Measurements from ENCODE around the gene HOXA7. TPM values are rescaled to one million over a fixed set of nuclear protein-coding genes. Genes with fewer than 3 reads are reported as not detected.

Gene HOXA7
- total RNA-seq, 4 donors from 2014 or later, result 8.7 to 16.9 (median 11.3) TPM

GRCh38 chr7:27196287-27196767, 39.9 kb upstream of the HOXA7 start:
- DNase-seq (ENCODE audit: low spot score in 2 of 2), result peak; percentile 87 to 98
- 1 to 3% methylated on average over 6 of the region's 6 CpGs for WGBS, 2 donors
- Histone ChIP-seq H3K9me3 (no peaks in the 10 kb centered on the region), H3K27ac (no peak overlapping the region), H3K36me3 (no peaks in the 10 kb centered on the region), H3K4me1 (peaks cover 0 to 54% (median 29%) of the 10 kb centered on the region in 4 donors), H3K27me3 (peaks cover 7 to 87% of the 10 kb centered on the region in 2 donors), H3K4me3 (no peak overlapping the region)
- TF ChIP-seq, protein P1, sequence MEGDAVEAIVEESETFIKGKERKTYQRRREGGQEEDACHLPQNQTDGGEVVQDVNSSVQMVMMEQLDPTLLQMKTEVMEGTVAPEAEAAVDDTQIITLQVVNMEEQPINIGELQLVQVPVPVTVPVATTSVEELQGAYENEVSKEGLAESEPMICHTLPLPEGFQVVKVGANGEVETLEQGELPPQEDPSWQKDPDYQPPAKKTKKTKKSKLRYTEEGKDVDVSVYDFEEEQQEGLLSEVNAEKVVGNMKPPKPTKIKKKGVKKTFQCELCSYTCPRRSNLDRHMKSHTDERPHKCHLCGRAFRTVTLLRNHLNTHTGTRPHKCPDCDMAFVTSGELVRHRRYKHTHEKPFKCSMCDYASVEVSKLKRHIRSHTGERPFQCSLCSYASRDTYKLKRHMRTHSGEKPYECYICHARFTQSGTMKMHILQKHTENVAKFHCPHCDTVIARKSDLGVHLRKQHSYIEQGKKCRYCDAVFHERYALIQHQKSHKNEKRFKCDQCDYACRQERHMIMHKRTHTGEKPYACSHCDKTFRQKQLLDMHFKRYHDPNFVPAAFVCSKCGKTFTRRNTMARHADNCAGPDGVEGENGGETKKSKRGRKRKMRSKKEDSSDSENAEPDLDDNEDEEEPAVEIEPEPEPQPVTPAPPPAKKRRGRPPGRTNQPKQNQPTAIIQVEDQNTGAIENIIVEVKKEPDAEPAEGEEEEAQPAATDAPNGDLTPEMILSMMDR (IDR thresholded peaks at IDR 0.05), result peak; percentile 55 to 82 (median 77)
- no peak for TF ChIP-seq POLR2A (IDR thresholded peaks at IDR 0.05)
- peak in 1 of 2 donors; percentile 23 for TF ChIP-seq EP300 (IDR thresholded peaks at IDR 0.05)

- Histone ChIP-seq H3K27me3 (peaks cover 7 to 90% of the 10 kb centered on the region in 2 donors), H3K4me1 (peaks cover 0 to 39% (median 19%) of the 10 kb centered on the region in 4 donors), H3K4me3 (no peak overlapping the region), H3K9me3 (no peaks in the 10 kb centered on the region), H3K27ac (no peak overlapping the region), H3K36me3 (no peaks in the 10 kb centered on the region)
- no peak for TF ChIP-seq POLR2A (IDR thresholded peaks at IDR 0.05)
- TF ChIP-seq, protein P1 (IDR thresholded peaks at IDR 0.05), result no peak
- no peak for TF ChIP-seq EP300 (IDR thresholded peaks at IDR 0.05)
- 49 to 55% methylated on average over 9 of the region's 9 CpGs for WGBS, 2 donors
- no peak for DNase-seq (ENCODE audit: low spot score in 2 of 2)
These were observed 38.4 kb upstream of the HOXA7 start for GRCh38 chr7:27194686-27195379.

- DNase-seq (ENCODE audit: low spot score in 2 of 2), result no peak
These were observed 37.5 kb upstream of the HOXA7 start for GRCh38 chr7:27194002-27194352.

GRCh38 chr7:27193335-27194001, 37.0 kb upstream of the HOXA7 start:
- peaks cover 0 to 38% (median 23%) of the 10 kb centered on the region in 4 donors for H3K4me1 ChIP-seq
- TF ChIP-seq, protein P1 (IDR thresholded peaks at IDR 0.05), result no peak
- peak overlapping the region in 3 of 4 donors; percentile 19 to 51 (median 43) for H3K4me3 ChIP-seq
- peak overlapping the region in 1 of 4 donors; percentile 87 for H3K27ac ChIP-seq
- peaks cover 7 to 94% of the 10 kb centered on the region in 2 donors for H3K27me3 ChIP-seq
- H3K9me3 ChIP-seq, result no peaks in the 10 kb centered on the region
- no peaks in the 10 kb centered on the region for H3K36me3 ChIP-seq
- peak in 1 of 2 donors; percentile 12 for DNase-seq (ENCODE audit: low spot score in 2 of 2)
- WGBS, 2 donors, result 37 to 46% methylated on average over 28 to 29 of the region's 29 CpGs

More at GRCh38 chr7:27194002-27194352, 37.5 kb upstream of the HOXA7 start:
- TF ChIP-seq, protein P1 (IDR thresholded peaks at IDR 0.05), result no peak
- TF ChIP-seq POLR2A (IDR thresholded peaks at IDR 0.05), result no peak
- no peak for TF ChIP-seq EP300 (IDR thresholded peaks at IDR 0.05)
- no peaks in the 10 kb centered on the region for H3K36me3 ChIP-seq
- WGBS, 2 donors, result 58 to 67% methylated on average over 2 of the region's 2 CpGs
- peaks cover 7 to 94% of the 10 kb centered on the region in 2 donors for H3K27me3 ChIP-seq
- H3K9me3 ChIP-seq, result no peaks in the 10 kb centered on the region
- no peak overlapping the region for H3K4me3 ChIP-seq
- no peak overlapping the region for H3K27ac ChIP-seq
- H3K4me1 ChIP-seq, result peaks cover 0 to 38% (median 21%) of the 10 kb centered on the region in 4 donors
